Stimulated activated naive CD8-positive, alpha-beta T cell treated with anti-CD3 and anti-CD28 coated beads, Interleukin-15, Interleukin-2, amounts not matched to agents 100 ng/mL and 50 ng/mL, for 24 hours (primary cell): ENCODE measurements around the gene ZNF423.

ENCODE experiments used
- H3K27ac Mint-ChIP-seq: one replicate; pipeline ENCODE4 v1.8.0; 2021; ENCODE audit warnings: mild to moderate bottlenecking, mixed read lengths
- H3K27me3 Mint-ChIP-seq: one replicate; pipeline ENCODE4 v1.8.0; 2021; ENCODE audit warnings: mixed read lengths
- H3K36me3 Mint-ChIP-seq: one replicate; pipeline ENCODE4 v1.8.0; 2021; ENCODE audit warnings: low read depth, mixed read lengths
- H3K4me1 Mint-ChIP-seq: one replicate; pipeline ENCODE4 v1.8.0; 2021; ENCODE audit warnings: low read depth, mixed read lengths
- H3K4me3 Mint-ChIP-seq: one replicate; pipeline ENCODE4 v1.8.0; 2021; ENCODE audit warnings: mild to moderate bottlenecking, mixed read lengths
- H3K9me3 Mint-ChIP-seq: one replicate; pipeline ENCODE4 v1.8.0; 2021; ENCODE audit warnings: mixed read lengths

The ZNF423 gene

DNA sequence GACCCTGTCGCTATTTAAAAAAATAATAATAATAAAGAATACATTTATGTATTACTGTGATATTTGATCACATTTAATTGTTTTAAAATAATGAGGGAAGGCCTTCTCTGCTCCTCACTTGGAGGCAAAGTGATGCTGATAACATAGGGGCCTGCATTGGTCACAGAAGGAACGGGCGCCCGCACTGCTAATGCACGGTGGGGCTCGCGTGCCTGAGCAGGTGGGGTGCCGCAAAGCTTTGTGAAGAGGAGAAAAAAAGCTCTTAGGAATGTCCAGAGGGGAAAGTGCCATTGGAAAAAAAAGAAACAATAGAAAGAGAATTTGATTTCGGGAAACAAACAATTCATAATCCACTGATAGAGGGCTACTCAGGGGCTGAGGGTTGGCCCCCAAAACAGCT lies 143.8 kb downstream of the ZNF423 start:
- H3K4me3 Mint-ChIP-seq = no peak overlapping the region
- no peaks in the 10 kb centered on the region for H3K36me3 Mint-ChIP-seq
- no peaks in the 10 kb centered on the region for H3K9me3 Mint-ChIP-seq
- H3K4me1 Mint-ChIP-seq = no peaks in the 10 kb centered on the region
- no peak overlapping the region for H3K27ac Mint-ChIP-seq
- no peaks in the 10 kb centered on the region for H3K27me3 Mint-ChIP-seq

DNA sequence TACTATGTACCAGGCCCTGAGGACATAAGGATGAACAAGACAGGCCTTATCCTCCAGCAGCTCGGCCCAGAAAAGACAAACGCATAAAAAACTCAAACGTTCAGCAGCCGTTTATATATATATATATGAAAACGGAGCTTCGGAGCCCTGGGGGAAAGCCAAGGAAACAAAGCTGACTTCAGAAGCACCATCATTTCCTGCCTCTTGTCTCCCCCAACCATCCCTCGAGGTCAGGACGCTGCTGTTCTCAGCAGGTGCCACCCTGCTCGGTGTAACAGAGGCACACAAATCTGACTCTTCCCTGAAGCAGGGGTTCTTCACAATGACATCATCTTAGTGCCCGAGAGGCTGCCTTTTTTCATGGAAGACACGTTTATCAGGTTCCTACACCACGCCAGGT lies 146.9 kb downstream of the ZNF423 start:
- Mint-ChIP-seq H3K9me3 (no peaks in the 10 kb centered on the region), H3K36me3 (no peaks in the 10 kb centered on the region), H3K4me1 (no peaks in the 10 kb centered on the region), H3K4me3 (no peak overlapping the region), H3K27me3 (no peaks in the 10 kb centered on the region), H3K27ac (no peak overlapping the region)

DNA sequence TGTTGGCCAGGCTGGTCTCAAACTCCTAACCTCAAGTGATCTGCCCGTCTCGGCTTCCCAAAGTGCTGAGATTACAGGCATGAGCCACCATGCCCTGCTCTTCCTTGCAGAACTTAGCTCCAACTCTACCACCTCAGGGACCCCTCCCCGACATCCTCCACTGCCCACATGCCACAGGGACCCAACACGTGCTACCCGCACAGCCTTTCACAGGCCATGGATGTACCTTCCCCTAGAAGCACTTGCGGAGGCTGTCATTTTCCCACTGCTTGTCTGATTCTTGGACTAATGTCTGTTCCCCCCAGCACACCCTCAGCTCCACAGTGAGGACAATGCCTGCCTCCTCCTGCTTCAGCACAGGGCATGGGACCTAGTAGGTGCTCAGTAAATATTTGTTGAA lies 147.4 kb downstream of the ZNF423 start:
- Mint-ChIP-seq H3K4me1 (no peaks in the 10 kb centered on the region), H3K4me3 (no peak overlapping the region), H3K9me3 (no peaks in the 10 kb centered on the region), H3K27ac (no peak overlapping the region), H3K27me3 (no peaks in the 10 kb centered on the region), H3K36me3 (no peaks in the 10 kb centered on the region)

DNA sequence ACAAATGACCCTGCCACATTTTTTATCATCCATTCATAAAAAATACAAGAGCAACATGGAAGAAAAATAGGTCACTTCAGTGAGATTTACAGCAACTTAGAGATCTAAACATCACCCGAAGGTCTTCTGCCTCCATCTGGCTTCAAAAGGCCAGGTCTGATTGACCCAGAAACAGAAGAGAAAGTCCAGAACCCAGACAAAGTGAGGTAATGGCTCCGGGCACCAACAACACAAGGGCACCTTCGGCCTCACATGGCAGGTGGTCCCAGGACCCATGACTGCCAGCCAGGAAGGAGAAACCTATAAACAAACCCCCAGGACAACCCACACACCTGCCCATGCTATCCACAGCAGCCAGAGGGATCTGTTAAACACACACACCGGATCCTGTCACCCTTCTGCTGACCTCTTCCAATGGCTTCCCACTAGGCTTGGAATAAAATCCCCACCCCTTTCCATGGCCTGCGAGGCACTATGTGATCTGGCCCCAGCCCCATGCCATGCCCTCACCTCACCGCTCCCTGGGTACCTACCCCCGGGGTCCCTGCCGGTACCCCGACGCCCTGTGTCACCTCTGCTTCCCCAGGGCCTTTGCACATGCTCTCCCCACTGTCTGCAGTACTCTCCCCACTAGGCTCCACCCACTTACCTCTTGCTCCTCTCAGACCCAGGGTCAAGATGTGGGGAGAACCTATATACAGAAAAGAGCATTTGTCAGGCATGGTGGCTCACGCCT lies 149.1 kb downstream of the ZNF423 start:
- H3K4me1 Mint-ChIP-seq = no peaks in the 10 kb centered on the region
- H3K4me3 Mint-ChIP-seq = no peak overlapping the region
- no peaks in the 10 kb centered on the region for H3K9me3 Mint-ChIP-seq
- no peaks in the 10 kb centered on the region for H3K36me3 Mint-ChIP-seq
- H3K27ac Mint-ChIP-seq = no peak overlapping the region
- no peaks in the 10 kb centered on the region for H3K27me3 Mint-ChIP-seq

DNA sequence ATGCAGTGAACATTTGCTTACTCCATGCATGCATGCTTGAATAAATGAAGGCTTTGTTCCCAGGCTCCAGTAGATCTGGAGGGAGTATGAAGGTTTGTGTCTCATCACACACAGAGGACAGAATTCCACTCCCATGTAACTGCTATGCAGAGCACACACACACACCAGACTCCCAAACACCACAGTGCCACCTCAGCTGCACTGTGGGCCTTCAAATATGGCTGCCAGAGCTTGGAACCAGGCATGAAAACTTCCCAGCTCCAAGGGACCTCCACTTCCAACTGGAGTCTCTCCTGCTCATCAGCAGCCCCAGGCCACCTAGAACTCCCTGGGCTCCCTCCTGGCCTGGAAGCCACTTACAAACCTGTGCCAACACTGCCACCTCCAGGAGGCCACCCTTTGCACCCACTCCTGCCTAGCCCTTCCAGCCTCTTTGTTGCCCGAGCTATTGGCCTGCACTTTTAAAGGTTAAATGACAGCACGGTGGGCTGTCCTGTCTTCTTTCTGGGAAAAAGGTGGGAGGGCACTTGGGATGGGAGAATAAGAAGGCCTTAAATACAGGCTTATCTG lies 151.2 kb downstream of the ZNF423 start:
- H3K9me3 Mint-ChIP-seq = no peaks in the 10 kb centered on the region
- no peak overlapping the region for H3K27ac Mint-ChIP-seq
- peaks cover under 1% of the 10 kb centered on the region for H3K27me3 Mint-ChIP-seq
- no peaks in the 10 kb centered on the region for H3K4me1 Mint-ChIP-seq
- H3K4me3 Mint-ChIP-seq = no peak overlapping the region
- no peaks in the 10 kb centered on the region for H3K36me3 Mint-ChIP-seq

DNA sequence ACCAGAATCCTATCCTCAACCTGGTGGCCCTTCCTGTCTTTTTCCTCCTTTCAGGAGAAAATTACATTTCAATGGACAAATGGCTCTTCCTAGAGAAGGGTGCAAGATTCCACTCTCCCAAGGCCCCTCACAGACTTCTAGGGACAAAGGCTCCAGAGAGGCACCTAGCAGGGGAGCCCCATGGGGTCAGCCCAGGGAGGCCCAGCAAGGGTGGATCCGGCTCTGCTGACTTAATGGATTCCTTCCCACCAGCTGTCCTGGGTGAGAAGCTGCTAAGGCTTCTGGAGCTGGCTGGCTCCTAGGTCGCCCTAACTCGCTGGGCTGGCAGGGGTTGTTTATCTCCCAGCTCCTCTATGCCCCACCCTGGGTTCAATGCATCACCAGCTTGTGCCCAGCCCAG lies 152.4 kb downstream of the ZNF423 start:
- Mint-ChIP-seq H3K36me3 (no peaks in the 10 kb centered on the region), H3K27ac (no peak overlapping the region), H3K4me1 (no peaks in the 10 kb centered on the region), H3K9me3 (no peaks in the 10 kb centered on the region), H3K4me3 (no peak overlapping the region), H3K27me3 (peaks cover 11% of the 10 kb centered on the region)

- Mint-ChIP-seq H3K27me3 (peaks cover 19% of the 10 kb centered on the region), H3K4me3 (no peak overlapping the region), H3K4me1 (no peaks in the 10 kb centered on the region), H3K36me3 (no peaks in the 10 kb centered on the region), H3K27ac (no peak overlapping the region), H3K9me3 (no peaks in the 10 kb centered on the region)
Observed at GRCh38 chr16:49701789-49702494, 154.0 kb downstream of the ZNF423 start.

DNA sequence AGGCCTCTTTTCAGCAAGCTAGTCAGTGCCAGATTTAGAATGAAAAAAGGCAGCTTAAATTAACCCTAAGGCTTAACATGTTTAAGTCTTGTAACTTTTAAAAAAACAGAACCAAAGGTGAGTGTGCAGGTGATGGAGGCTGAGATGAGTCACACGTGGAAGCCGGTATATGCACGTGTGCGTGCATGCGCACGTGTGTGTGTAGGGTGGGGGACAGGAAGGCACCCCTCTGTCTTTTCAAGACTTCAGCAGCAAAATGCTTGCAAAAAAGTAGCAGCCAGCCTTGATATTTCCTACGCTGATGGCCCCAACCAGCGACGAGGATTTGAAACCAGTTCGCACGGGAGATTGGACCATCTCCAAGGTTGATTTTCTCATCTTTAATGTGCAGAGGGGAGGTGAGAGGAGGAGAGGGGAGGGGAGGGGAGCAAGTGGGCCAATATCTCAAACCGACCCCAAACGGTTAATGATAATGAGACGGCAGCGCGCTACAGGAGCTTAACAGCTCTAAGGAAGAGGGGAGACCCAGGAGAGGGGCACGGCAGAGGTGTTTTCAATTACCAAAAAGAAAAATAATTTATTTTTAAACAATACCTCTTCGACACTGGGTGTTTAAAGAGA lies 154.7 kb downstream of the ZNF423 start:
- Mint-ChIP-seq H3K36me3 (no peaks in the 10 kb centered on the region), H3K27me3 (peaks cover 19% of the 10 kb centered on the region), H3K27ac (no peak overlapping the region), H3K9me3 (no peaks in the 10 kb centered on the region), H3K4me1 (no peaks in the 10 kb centered on the region), H3K4me3 (no peak overlapping the region)

DNA sequence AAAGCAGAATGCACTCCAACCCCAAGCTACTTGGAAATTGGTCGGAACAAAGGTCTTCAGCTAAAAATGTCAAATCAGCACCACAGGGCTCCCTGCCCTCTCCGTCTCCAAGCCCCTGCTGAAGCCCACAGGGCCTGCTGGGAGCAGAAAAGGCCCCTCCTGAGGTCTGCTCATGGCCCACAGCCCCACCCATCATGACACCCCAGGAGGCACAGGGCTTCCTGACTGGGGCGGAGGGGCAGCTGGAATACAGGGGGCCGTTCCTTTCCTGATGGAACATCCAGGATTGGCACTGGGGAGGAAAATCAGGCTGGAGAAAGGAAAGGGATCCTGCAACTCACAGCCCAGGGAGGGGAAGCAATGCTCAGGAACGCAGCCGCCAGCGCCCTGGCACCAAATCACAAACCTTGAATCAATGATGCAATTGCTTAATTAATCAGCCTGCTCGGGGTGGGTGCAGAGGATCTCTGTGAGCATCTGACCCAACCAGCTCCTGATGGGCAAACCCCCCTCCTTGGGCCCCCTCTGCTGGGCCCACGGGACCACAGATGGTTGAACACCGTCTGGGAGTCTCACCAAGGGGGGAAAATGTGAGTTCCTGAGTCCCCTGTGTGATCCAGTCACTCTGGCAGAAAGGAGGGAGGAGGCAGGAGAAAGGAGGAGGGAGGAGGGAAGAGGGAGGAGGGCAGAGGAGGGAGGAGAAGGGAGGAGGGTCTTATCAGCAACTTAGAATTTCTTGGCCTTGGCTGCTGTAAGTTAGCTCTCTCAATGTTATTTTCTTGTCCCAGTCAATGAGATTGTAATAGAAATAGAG lies 155.5 kb downstream of the ZNF423 start:
- H3K27ac Mint-ChIP-seq = no peak overlapping the region
- peaks cover 19% of the 10 kb centered on the region for H3K27me3 Mint-ChIP-seq
- no peaks in the 10 kb centered on the region for H3K4me1 Mint-ChIP-seq
- no peaks in the 10 kb centered on the region for H3K36me3 Mint-ChIP-seq
- H3K9me3 Mint-ChIP-seq = no peaks in the 10 kb centered on the region
- H3K4me3 Mint-ChIP-seq = no peak overlapping the region

- Mint-ChIP-seq H3K4me1 (no peaks in the 10 kb centered on the region), H3K36me3 (no peaks in the 10 kb centered on the region), H3K27me3 (peaks cover 19% of the 10 kb centered on the region), H3K4me3 (no peak overlapping the region), H3K27ac (no peak overlapping the region), H3K9me3 (no peaks in the 10 kb centered on the region)
Observed at GRCh38 chr16:49699841-49700175, 156.1 kb downstream of the ZNF423 start.

DNA sequence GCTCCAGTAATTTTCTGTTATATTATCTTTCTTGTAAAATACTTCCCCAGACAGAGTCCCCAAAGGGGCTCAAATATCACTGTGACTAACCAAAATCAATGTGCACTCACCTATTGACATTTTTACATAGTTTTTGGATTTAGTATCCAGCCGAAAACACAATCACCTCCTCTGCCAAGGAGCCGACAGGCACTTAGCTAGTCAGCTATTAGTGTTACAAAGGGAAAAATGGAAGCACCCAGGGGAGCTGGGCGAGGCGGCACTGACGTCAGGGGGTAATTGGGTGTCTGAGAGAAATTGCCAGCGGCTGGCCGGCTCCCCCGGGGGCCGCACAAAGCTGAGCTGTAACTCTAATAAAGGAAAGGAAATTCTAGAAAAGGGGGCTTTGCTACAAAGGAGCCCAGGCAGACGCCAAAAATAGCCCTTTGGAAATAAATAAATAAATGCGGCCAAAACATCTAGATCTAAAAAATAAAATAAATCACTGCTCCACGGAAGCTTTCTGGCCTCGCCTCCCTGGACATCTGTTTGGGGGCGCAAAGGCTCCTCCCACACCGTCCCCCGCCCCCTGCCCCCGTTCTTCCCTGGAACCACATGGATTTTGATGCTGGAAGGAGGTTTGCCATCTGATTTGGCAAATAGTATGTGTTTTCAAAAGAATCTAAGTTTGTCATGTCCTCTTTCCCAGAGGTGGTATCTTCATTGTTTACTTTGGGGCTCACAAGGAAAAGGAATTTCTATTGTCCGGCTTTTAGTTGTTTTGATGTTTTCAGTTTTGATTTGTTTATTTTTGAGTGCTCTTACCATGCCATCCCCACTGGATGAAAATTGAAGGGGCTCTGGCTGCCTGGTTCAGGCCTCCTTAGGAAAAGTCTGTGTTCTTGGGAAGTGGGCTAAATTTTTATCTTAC lies 156.7 kb downstream of the ZNF423 start:
- H3K36me3 Mint-ChIP-seq = no peaks in the 10 kb centered on the region
- no peaks in the 10 kb centered on the region for H3K4me1 Mint-ChIP-seq
- no peak overlapping the region for H3K27ac Mint-ChIP-seq
- H3K9me3 Mint-ChIP-seq = no peaks in the 10 kb centered on the region
- H3K27me3 Mint-ChIP-seq = peaks cover 19% of the 10 kb centered on the region
- no peak overlapping the region for H3K4me3 Mint-ChIP-seq

DNA sequence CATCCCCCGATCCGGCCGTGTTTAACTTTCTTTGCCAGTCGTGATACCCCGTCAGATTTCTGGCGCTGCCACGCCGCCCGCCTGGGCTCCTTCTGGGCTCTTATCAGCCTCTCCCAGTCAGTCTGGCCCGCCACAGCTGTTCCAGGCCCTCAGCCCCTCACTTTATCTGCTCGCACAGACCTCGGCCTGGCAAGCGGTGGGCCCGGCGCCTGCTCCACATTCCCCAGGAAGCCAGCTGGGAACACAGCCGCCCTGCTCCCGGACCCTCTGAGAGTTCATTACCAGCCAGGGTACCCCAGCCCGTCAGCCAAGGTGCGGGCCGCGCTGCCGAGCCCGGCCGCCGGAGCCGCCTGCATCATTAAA lies 157.5 kb downstream of the ZNF423 start:
- no peaks in the 10 kb centered on the region for H3K4me1 Mint-ChIP-seq
- no peaks in the 10 kb centered on the region for H3K36me3 Mint-ChIP-seq
- H3K27me3 Mint-ChIP-seq = peaks cover 19% of the 10 kb centered on the region
- H3K4me3 Mint-ChIP-seq = no peak overlapping the region
- H3K27ac Mint-ChIP-seq = no peak overlapping the region
- no peaks in the 10 kb centered on the region for H3K9me3 Mint-ChIP-seq

DNA sequence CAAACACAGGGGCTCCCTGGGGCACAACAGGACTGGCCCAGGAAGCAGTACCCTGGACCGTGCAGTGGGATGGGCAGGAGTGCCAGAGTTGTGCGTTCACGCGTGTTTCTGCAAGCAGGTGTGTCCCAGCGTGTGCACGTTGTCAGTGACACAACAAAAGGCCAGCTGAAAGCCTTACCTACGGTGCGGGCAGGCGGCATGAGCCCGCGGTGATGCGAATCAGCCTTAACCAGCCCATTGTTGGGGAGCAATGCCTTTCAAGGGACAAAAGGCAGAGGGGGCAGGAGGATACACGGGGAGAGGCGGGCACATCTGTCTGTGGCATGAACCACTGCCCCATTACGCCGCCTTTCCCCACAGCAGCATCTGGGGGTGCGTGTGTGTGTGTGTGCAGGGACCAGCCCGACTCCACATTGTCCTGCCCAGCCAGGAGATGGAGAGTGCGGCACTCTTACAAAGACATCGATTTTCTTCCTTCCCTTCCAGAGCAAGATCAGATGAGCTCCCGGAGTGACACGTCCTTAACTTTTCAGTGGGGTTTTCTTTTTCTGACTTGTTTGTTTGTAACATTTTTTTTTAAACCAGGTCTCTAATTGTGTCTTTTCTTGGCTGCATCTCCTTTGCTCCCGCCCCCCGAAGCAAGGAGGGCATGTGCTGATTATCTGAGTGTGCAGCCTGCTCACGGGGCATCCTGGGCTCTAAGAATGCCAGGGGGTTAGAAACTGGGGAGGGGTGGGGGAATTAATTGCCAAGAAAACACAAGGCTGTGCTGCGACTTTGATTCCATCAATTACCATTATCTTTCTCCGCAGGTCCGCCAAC lies 158.1 kb downstream of the ZNF423 start:
- H3K36me3 Mint-ChIP-seq = no peaks in the 10 kb centered on the region
- H3K9me3 Mint-ChIP-seq = no peaks in the 10 kb centered on the region
- peaks cover 19% of the 10 kb centered on the region for H3K27me3 Mint-ChIP-seq
- H3K27ac Mint-ChIP-seq = no peak overlapping the region
- H3K4me3 Mint-ChIP-seq = no peak overlapping the region
- no peaks in the 10 kb centered on the region for H3K4me1 Mint-ChIP-seq
